Right ventricle myocardium inferior (tissue), 1 donor: Measurements from ENCODE around the gene GPR142. TPM values are rescaled to one million over a fixed set of nuclear protein-coding genes. Genes with fewer than 3 reads are reported as not detected.

ENCODE experiments used
- ATAC-seq: fragments of 200-7000 bp; cut with Tn5 transposase; one replicate; pipeline ENCODE4 v1.9.1; 2020; ENCODE audit warnings: mild to moderate bottlenecking, moderate library complexity
- DNase-seq: peaks from one replicate; pipeline ENCODE4 v3.0.0; 2021; ENCODE audit errors: missing footprints
- intact Hi-C: fragments of 100-400 bp; cut with DNase I; formaldehyde crosslinking; loops from one replicate; pipeline ENCODE4 v1.11.0; 2022
- long read RNA-seq: library from polyadenylated mRNA; unstranded; transcript quantifications from one replicate; pipeline ENCODE4 v2.0.0, GENCODE V29; 2021
- total RNA-seq: library from RNA; stranded (reverse); fragmentation: NEBNext Ultra II Directional; extraction: Animal tissue kit (Norgen Biotek cat#: 25700); gene quantifications from one replicate; pipeline ENCODE4 v1.2.1, GENCODE V29; 2021
- donor health status: DM: no; HTN: yes; CAD: no; lungs with severe emphysema.

The GPR142 gene
- total RNA-seq = not detected
- long read RNA-seq = 0 reads

GRCh38 chr17:74367206-74367605, at the start of gene GPR142:
Gene GPR142 (plus strand): TSS chr17:74367506. CDS start chr17:74369541, 2,035 bp downstream.
- ATAC-seq = no peak
- intact Hi-C loops = loop anchor here (5.0 kb wide), 1 partner anchor 155 kb away; the partner anchor contains the start of gene TTYH2
- peak; percentile 31 for DNase-seq

DNA sequence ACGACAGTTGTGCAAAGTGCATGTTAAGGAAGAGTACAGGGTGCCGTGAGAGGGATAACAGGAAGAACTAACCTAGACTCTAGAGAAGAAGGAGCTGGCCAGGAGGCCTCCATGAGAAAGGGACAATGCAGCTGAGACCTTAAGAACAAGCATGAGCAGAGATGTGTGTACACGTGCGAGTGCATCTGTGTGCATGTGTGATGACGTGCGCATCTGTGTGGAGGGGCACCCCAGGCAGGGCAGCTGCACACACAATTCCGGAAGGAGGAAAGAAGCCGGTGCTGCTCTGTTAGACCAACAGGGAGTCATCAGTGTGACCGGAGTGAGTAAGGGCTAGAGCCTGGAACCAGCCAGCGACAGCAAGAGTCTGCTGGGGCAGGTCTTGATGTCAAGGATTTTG, 48.9 kb upstream of the GPR142 start:
- DNase-seq (no peak), ATAC-seq (no peak)
- intact Hi-C loops = no loop called here

DNA sequence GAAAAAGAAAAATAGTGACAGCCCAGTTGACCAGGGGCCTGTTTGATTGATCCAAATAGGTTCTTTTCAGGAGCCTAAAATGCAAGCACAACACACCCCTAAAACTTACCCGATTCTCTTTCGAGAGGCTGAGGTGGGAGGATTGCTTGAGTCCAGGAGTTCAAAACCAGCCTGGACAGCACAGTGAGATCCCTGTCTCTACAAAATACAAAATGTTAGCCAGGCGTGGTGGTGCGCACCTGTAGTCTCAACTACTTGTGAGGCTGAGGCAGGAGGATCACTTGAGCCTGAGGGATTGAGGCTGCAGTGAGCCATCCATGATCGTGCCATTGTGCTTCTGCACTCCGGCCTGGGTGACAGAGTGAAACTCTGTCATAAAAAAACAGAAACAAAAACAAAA, 42.8 kb upstream of the GPR142 start:
- intact Hi-C loops = no loop called here
- no peak for ATAC-seq
- no peak for DNase-seq

DNA sequence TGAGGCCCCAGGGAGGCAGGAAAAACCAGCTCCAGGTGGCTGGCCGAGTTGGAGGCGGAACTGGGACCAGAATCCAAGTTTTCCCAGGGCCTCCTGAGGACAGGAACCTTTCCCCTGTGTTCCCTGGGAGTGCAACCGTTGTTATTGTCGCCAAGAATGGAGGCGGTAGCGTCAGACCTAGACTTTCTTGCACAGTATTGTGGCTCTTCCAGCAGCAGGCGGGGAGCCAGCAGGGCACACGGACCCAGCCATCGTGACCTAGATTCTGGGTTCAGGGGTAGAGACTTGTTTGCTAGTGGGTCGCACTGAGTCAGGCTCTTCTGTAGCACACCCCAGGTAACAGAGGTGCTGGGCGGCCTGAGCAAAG, 41.9 kb upstream of the GPR142 start:
- DNase-seq (no peak), ATAC-seq (no peak)
- intact Hi-C loops = no loop called here

- intact Hi-C loops = no loop called here
- ATAC-seq = peak; percentile 80
- DNase-seq = peak; percentile 77
These were observed 41.4 kb upstream of the GPR142 start, which contains the start of gene KIF19 for GRCh38 chr17:74325743-74326379. Gene KIF19 (plus strand): TSS chr17:74326226. CDS start chr17:74326350, 124 bp downstream.

- no peak for ATAC-seq
- no peak for DNase-seq
- intact Hi-C loops = no loop called here
These were observed 40.8 kb upstream of the GPR142 start for GRCh38 chr17:74326506-74326905.

GRCh38 chr17:74328487-74328886, 38.8 kb upstream of the GPR142 start:
- intact Hi-C loops = no loop called here
- no peak for ATAC-seq
- DNase-seq = no peak

DNA sequence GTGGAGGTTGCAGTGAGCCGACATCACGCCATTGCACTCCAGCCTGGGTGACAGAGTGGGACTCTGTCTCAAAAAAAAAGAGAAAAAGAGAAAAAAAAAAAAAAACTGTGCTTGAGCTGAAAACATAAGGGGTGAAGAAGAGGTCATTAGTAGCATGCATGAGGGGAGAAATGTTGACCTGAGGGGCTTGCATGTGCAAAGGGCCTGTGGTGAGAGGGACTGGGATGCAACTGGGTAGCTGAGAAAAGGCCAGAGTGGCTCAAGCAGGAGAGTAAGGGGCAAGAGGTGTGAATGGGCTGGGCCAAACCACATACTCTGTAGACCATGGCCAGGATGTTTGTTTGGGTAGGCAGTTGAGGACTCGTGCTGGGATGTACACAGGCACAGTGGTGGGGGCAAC, 37.9 kb upstream of the GPR142 start:
- DNase-seq (no peak), ATAC-seq (no peak)
- intact Hi-C loops = no loop called here

GRCh38 chr17:74330446-74330845, 36.9 kb upstream of the GPR142 start:
- intact Hi-C loops = no loop called here
- no peak for DNase-seq
- no peak for ATAC-seq

DNA sequence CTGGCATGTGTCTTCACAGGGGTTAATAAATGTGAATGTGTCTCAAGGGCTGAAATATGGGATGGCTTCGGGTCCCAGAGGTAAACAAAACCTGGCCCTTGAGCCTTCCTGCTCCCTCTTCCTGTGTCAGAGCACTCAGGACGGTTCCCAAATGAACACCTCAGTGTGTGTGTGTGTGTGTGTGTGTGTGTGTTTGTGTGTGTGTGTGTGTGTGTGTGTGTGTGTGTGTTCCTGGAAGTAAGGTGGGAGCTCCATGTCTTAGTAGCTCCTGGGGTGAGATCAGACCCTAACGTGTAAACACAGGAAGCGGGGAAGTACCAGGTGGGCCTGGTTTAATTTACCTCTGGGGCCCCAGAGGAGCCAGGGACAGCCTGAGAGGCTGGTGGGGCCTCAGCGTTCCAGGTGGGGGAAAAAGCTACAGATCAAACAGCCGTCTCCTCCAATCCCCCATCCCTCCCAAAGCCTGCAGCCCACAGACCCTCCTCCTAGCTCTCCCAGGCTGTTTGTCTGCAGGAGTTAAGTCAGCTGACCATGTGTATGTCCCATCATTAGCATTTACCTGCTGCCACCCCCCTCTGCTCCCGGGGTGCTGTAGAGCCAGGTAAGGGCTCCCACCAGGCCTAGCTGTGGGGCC, 35.2 kb upstream of the GPR142 start:
- intact Hi-C loops = no loop called here
- DNase-seq = no peak
- ATAC-seq = no peak

GRCh38 chr17:74332763-74333283, 34.5 kb upstream of the GPR142 start:
- DNase-seq (no peak), ATAC-seq (no peak)
- intact Hi-C loops = no loop called here

DNA sequence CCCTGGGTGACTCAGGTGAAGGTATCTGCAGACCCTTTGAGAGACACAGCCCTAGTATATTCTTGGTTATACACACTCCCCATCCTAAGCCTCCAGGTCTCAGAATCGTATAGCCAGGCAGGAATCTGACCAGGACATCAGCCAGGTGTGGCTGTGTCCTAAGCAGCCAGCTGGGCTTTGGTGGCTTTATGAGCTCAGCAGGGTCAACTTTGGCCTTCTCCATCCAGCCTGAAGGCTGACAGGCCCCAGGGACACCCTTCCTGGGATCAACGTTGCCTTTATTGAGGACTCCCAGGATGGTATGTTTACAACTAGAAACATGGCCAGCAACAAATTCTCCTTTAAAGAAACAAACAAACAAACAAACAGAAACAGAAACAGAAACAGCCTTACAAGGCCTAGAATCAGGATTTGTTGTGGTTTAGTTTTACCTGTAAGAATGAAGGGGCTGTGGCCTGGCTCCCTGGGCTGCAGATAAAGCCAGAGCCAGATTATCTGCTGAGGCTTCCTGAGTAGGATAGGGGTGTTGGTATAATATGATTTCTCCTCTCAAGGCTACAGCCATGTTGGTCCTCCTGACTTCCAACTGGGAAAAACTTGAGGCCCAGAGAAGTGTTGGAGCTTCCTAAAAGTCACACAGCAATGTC, 32.8 kb upstream of the GPR142 start:
- intact Hi-C loops = no loop called here
- DNase-seq = no peak
- ATAC-seq = no peak

DNA sequence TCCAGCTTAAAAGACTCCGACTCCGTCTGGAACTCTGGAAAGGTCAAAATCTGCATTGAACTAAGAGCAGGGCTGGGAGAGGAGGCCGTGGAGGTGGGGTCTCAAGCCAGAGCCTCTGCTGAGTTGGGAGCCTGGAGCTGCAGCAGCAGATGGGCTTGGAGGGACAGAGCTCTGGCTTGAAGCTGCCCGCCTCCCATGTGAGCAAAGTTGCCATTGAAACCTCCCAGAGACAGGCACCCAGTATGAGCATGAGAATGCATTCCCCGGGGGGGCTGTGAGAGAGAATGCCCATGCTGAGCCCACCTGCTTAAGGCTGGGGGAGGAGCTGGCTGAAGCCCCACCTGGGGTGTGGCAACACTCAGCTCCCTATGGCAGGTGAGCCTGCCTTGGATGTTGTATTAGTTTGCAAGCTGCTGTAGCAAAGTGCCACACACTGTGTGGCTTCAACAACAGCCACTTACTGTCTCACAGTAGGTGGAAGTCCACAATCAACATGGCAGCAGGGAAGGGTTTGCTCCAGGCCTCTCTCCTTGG, 31.7 kb upstream of the GPR142 start:
- intact Hi-C loops = no loop called here
- ATAC-seq (no peak), DNase-seq (no peak)

DNA sequence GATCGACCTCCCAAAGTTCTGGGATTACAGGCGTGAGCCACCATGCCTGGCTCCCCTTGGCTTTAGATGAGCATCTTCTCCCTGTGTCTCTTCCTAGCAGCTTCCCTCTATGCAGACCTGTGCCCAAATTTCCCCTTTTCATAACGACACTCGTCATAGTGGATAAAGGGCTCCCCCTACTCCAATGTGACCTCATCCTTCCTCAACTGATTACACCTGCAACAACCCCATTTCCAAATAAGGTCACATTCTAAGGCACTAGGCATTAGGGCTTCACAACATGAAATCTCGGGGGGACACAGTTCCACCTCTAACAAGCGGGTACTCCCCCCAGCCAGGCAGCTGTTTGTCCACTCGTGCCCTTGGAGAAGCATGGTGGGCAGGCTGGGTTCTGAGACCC, 31.0 kb upstream of the GPR142 start:
- no peak for ATAC-seq
- no peak for DNase-seq

DNA sequence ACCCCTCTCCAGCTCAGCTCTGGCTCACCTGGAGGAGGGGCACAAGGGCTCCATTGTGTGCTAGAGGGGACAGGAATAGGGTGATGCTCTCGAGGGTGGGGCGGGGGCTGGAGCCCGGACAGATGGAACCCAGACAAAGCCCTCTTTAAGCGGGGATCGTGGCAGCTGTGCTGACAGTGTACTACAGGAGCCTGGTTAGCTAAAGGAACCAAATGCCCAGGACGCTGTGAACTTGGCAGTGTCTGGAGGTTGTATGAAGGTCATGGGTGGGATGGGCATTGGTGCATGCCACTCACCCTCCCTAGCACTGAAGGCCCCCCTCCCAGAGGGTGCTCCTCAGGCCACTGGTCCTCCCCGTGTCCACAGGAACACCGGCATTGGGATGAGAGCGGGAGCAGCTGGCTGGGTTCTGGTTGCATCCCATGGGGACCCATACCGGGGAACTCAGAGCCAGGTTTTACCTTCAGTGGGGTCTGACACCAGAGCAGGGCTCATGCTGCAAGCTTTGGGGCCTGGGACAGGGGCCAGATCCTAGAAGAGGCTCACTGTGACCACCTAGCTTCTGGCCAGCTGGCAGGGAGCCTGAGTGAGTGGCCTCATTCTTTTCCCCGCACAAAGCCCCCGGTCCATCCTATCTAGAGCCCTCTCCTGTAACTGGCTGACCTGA, 29.3 kb upstream of the GPR142 start:
- ATAC-seq (no peak), DNase-seq (no peak)
- intact Hi-C loops = no loop called here

More for the DNA sequence above, 31.0 kb upstream of the GPR142 start:
- intact Hi-C loops = no loop called here

DNA sequence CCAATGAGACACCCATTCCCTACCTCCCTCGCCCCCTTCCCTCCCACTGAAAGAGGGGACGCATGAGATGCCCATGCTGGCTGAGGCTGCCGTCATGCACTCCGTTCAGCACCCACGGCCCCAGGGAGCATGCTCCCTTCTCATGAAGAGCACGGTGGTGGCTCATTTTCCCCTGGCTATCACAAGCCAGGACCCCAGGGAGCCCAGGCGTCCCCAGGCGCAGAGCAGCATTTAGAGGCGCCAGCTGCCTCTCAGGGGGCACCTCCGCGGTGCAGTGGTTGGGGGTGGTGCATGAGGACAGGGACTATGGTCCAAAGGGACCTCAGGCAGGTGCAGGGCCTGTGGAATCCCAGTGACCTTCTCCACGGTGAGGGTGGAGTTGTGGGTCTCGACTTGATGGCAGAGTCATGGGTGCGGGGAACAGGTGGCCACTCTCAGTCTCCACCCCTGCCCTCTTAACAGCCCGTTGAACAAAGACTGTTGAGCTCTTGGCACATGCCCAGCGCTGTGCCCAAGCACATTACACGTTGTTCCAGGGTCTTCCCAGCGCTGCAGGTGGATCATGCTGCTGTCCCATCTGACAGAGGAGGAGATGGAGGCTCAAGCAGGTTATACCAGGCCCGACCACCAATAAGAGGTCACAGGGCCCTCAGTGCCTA, 27.6 kb upstream of the GPR142 start:
- no peak for DNase-seq
- ATAC-seq = no peak
- intact Hi-C loops = no loop called here

DNA sequence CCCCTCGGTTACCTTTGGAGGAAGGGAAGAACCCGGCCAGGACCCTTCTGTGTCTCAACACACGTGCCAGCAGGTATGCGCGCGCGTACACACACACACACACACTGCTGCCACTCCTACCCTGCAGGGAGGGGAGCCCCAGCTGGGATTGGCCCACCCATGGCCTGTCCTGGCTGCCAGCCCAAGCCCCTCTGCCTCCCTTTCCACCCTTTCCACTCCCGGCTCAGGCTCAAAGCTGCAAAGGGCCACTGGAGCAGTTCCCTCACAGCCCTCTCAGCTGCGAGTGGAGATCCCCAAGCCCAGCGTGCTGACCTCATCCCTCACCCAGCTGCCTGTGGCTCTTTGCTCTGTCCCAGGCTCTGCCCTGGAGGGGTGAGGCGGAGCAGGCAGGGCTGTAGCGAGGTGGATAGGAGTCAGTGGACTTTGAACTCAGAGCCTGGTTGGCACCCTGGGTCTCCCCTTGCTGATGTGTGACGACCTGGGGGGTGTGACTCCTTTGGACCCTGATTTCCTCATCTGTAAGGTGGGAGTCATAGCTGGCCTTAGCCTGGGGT, 26.8 kb upstream of the GPR142 start:
- DNase-seq (no peak), ATAC-seq (no peak)
- intact Hi-C loops = no loop called here

DNA sequence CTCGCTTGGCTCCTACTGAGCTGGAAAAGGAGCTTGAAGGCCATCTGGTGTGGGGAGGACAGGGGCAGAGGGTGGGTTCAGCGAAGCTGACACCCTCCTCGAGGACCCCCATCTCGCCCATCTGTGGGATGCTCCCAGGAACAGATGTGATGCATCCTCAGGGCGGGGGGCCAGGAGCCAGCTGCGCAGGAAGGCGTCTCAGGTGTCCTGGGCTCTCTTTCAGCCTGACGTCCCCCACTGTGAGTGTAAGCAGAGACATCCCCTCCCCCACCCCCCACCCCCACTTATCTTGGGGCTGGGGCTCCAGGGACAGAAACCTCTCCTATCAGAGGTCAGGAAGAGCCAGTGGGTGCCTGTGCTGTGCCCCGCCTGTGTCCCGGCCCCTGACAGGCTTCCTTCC, 25.1 kb upstream of the GPR142 start:
- intact Hi-C loops = no loop called here
- DNase-seq = no peak
- no peak for ATAC-seq
